Fibroblast of the aortic adventitia (primary cell): Measurements from ENCODE around the gene PTGER2. TPM values are rescaled to one million over a fixed set of nuclear protein-coding genes. Genes with fewer than 3 reads are reported as not detected.

Experiments
- DNase-seq: peaks from one replicate; pipeline ENCODE4 v3.0.0-alpha.2; 2010; ENCODE audit warnings: low read depth
- H3K4me3 ChIP-seq: 2 replicates; pipeline ENCODE4 v1.5.1; 2011; ENCODE audit warnings: low read depth, mild to moderate bottlenecking, control low read depth, low read length, moderate library complexity
- CTCF ChIP-seq: IDR thresholded peaks from 2 replicates; pipeline ENCODE4 v1.5.1; 2011; ENCODE audit warnings: mild to moderate bottlenecking, low read length, control low read depth, inconsistent platforms; ENCODE audit not compliant: insufficient read depth
- total RNA-seq: library from RNA; depleted of rRNA; stranded (reverse); fragments of >200 nt; gene quantifications from 2 replicates; pipeline ENCODE4 v1.2.3, GENCODE V29; 2012; ENCODE audit warnings: low replicate concordance

Gene PTGER2
- total RNA-seq, 1 donor: 50.1 TPM

GRCh38 chr14:52333823-52334657 lies 19.9 kb downstream of the PTGER2 start:
- no peak overlapping the region for H3K4me3 ChIP-seq
- peak; percentile 31 for DNase-seq
- TF ChIP-seq CTCF: no peak

- DNase-seq: no peak
- no peak for TF ChIP-seq CTCF
- no peak overlapping the region for H3K4me3 ChIP-seq
Observed at GRCh38 chr14:52336241-52336640, 22.1 kb downstream of the PTGER2 start.

- peak; percentile 53 for DNase-seq
- no peak for TF ChIP-seq CTCF
Observed at GRCh38 chr14:52338051-52338681, 24.1 kb downstream of the PTGER2 start.

GRCh38 chr14:52339262-52339661 lies 25.1 kb downstream of the PTGER2 start:
- TF ChIP-seq CTCF: no peak
- no peak overlapping the region for H3K4me3 ChIP-seq
- DNase-seq: no peak

More at GRCh38 chr14:52338051-52338681, 24.1 kb downstream of the PTGER2 start:
- H3K4me3 ChIP-seq: no peak overlapping the region

- DNase-seq: peak; percentile 54
- no peak overlapping the region for H3K4me3 ChIP-seq
- TF ChIP-seq CTCF: no peak
Observed at GRCh38 chr14:52342849-52343596, 28.9 kb downstream of the PTGER2 start.

GRCh38 chr14:52346778-52347177 lies 32.7 kb downstream of the PTGER2 start:
- TF ChIP-seq CTCF: no peak
- no peak for DNase-seq
- H3K4me3 ChIP-seq: no peak overlapping the region
